ENCODE measurements around the gene RBL1.
A peak's percentile ranks its signal among the peaks of the same experiment; 100 is the strongest.
"Not testable (repeated sequence)": the region's sequence is repeated elsewhere in the genome, so short reads cannot be mapped to it uniquely, and the experiment has no call there.

Gene RBL1, protein sequence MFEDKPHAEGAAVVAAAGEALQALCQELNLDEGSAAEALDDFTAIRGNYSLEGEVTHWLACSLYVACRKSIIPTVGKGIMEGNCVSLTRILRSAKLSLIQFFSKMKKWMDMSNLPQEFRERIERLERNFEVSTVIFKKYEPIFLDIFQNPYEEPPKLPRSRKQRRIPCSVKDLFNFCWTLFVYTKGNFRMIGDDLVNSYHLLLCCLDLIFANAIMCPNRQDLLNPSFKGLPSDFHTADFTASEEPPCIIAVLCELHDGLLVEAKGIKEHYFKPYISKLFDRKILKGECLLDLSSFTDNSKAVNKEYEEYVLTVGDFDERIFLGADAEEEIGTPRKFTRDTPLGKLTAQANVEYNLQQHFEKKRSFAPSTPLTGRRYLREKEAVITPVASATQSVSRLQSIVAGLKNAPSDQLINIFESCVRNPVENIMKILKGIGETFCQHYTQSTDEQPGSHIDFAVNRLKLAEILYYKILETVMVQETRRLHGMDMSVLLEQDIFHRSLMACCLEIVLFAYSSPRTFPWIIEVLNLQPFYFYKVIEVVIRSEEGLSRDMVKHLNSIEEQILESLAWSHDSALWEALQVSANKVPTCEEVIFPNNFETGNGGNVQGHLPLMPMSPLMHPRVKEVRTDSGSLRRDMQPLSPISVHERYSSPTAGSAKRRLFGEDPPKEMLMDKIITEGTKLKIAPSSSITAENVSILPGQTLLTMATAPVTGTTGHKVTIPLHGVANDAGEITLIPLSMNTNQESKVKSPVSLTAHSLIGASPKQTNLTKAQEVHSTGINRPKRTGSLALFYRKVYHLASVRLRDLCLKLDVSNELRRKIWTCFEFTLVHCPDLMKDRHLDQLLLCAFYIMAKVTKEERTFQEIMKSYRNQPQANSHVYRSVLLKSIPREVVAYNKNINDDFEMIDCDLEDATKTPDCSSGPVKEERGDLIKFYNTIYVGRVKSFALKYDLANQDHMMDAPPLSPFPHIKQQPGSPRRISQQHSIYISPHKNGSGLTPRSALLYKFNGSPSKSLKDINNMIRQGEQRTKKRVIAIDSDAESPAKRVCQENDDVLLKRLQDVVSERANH

DNA sequence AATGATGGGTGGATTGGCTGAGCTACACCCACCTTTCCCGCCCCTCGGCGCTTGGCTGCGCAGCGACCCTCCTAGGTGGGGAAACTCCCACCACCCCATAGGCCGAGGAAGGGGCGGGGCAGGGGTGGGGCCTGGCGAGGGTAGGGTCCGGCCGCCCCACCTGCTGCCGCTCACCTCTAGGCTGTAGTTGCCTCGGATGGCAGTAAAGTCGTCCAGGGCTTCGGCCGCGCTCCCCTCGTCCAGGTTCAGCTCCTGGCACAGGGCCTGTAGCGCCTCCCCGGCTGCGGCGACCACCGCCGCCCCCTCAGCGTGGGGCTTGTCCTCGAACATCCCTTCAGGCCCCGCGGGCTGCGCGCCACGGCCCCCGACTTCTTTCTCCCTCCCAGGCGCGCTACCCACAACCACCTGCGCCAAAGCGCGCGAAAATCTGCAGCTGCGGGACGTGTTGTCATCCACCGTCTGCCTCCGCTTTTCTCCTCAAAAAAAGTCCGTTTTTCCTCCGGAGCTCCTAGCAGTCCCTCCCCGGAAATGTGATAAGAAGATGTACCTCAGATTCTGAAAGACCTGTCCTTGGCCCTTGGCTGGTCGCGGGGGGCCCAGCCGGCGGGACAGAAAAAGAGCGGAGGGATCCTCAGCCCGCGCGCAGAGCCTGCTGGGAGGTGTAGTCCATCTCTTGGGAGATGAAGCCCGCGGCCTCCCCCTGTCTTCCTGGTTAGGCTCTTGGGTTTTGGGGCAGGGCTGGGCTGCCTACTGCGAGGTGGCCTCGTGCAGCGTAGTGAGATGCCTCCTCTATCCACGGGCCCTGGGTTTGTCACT is at the start of gene RBL1:
TSS of gene RBL1 (minus strand) at position 399 of the 816 bp plus-strand sequence. CDS start at position 330, 69 bp downstream.
- peak; percentile 82 for DNase-seq (ENCODE audit: low read depth)

DNA sequence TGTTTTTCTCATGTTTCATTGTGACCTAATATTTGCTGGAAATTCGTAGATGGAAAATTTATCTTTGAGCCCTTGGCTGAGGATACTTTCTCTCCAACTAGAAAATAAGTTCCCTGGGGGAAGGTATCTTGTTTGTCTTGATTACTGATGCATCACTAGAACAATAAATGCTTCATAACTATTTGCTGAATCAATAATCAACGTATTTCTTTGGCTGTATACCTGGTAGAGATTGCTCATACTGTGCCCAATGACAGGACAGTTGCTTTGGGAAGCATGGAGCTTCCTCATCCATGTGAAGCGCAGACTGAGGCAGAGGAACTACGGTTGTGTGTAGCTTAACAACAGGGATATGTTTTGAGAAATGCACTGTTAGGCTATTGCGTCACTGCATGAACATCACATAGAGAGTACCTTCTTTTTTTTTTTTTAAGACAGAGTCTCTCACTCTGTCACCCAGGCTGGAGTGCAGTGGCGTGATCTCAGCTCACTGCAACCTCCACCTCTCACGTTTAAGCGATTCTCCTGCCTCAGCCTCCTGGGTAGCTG is 49.1 kb upstream of the RBL1 start:
- DNase-seq (ENCODE audit: low read depth) = no peak

DNA sequence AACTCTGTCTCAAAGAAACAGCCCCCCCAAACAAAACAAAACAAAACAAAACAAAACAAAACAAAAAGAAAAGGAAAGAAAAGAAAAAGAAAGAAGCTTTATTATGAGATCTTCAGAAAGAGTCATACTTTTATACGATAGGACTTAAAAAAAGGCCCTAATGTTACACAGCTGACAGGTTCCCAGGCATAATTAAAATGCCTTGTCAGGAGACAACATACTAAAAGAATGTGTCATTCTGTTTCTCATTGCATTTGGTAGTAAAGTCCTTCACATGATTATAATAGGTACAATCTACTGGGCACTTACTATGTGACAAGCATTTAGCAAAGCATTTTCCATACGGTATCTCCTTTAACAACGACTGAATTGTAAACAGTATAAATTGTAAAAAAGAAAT is 46.9 kb upstream of the RBL1 start:
- DNase-seq (ENCODE audit: low read depth) = no peak

DNA sequence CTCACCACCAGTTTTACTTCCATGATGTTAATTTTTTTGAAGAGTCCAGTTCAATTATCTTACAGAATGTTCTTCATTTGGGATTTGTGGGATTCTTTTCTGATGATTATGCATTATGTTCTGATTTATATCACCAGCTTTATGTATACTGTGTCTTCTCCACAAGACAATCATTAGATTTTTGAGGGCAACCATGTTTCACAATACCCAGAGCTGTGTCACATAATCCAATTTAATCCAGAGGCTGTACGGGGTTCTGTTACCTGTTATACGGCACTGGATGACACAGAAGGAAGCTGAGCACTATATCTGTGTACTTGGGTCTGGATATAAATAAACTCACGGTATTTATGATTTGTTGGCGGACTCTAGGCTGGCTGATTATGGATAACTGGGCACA is 41.8 kb upstream of the RBL1 start:
- no peak for DNase-seq (ENCODE audit: low read depth)

DNA sequence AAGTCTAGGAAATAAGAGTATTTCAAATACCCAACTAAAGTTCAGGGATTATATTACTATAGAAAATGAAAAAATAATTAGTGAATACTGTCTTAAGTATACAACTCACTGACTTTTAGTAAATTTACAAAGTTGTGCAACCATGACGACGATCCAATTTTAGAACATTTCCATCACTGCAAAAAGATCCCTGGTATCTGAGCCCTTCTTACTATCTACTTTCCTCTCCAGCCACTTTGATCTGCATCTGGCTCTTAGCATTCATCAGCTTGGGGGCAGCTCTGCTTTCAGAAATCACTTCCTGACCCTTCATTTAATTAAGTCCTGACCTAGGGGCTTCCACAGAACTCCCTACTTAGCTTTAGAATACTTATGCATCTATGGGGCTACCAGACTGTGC is 38.2 kb upstream of the RBL1 start:
- DNase-seq (ENCODE audit: low read depth) = no peak

GRCh38 chr20:37131486-37131885 is 35.7 kb upstream of the RBL1 start:
- no peak for DNase-seq (ENCODE audit: low read depth)

DNA sequence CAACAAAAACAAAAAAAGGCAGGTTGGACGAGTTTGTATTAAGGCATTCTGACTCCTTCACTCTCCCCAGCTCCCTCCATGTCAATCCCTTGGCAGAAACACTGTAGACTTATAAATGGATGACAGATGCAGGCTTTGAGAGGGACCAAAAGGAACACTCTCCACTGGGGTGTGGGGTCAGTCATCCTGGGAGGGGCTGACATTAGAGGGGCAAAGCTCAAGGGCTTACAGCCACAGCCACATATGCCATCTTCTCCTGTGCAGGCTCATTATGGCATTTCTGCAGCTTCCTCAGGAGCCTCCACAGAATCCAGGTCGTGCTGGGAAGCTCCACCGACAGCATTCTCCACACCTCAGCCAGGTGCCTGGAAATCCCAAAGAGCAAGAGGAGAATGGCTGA is 33.0 kb upstream of the RBL1 start:
- DNase-seq (ENCODE audit: low read depth) = no peak

GRCh38 chr20:37126290-37126689 is 30.5 kb upstream of the RBL1 start:
- not testable (repeated sequence) for DNase-seq (ENCODE audit: low read depth)

DNA sequence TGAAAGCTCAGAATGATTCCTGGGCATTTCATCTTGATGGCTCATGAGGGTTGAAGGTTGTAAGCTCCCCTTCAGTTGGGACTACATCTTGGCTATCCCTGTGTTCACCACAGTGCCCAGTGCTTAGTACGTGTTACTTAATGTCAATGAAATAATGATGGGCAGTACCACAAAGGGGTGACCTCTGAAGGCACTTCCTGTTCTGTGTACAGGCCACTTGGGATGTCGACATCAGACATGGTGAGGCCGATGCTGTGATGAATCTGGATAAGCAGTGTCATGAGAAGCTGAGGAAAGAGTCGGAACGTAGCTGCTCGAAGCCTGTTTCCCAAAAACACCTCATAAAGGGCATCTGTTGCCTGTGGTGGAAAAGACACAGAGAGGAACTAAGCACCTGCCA is 27.6 kb upstream of the RBL1 start:
- DNase-seq (ENCODE audit: low read depth) = no peak

DNA sequence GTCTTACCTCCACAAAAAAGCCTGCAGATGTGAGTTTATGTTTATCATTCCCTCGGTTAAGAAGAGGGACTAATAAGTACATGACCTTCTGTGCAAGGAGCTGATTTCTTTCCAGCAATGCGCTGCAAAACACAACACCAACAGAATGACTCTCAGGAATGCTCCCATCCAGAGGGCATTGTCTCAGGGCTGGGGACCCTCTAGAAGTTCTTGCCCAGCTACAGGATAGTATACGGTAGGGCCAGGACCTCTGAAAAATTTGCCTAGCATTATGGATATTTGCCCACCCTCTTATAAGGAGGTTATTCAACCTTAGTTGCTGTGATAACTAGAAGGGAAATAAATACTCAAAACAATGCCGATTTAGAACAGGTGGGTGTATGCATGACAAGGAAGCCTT is 24.7 kb upstream of the RBL1 start:
- DNase-seq (ENCODE audit: low read depth) = no peak

GRCh38 chr20:37119356-37120036 is 23.7 kb upstream of the RBL1 start:
- no peak for DNase-seq (ENCODE audit: low read depth)

- no peak for DNase-seq (ENCODE audit: low read depth)
Measured at GRCh38 chr20:37114012-37114411, 18.2 kb upstream of the RBL1 start.

DNA sequence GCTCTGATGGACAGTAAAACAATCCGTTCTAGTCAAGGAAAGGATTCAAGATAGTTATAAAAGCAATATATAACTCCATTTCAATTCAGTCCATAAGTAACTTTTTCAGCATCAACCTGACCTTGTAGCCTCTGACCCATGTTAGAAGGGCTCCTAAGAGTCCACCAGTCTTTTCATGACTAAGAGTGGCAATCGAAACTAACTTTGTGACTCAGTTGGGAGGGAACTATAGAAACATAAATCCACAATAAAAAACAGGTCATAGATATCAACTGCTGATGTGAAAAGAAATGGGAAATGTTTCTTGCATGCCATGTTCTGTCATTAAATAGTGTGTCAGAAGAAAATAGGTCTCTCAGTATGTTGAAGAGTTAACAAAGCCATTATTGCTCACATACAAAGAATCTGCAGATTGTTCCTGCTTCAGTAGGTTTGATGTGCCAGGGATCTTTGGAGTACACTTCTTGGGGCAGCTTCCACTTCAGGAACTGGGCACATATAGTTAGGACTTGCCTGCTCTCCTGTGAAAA is 16.2 kb upstream of the RBL1 start:
- no peak for DNase-seq (ENCODE audit: low read depth)

GRCh38 chr20:37108676-37109075 is 12.9 kb upstream of the RBL1 start:
- DNase-seq (ENCODE audit: low read depth) = no peak

DNA sequence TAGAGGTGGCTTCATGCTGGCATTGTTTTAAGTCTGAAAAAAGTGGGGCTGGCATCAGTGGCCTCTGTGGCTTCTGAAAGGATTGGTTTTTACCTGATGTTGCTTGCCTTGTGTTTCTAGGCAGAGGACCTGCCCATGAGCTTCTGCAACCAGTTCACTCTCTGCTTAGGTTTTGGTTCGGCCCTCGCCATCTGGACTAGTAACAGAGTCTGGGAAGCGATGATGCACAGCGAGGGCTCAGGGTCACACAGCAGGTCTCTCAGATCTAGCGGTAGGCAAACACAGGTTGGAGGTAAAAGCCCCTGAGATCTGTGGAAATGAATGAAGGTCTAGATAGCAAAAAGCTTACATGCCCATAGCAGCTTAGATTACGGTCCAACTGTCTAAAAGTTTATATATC is 6.8 kb upstream of the RBL1 start:
- no peak for DNase-seq (ENCODE audit: low read depth)

DNA sequence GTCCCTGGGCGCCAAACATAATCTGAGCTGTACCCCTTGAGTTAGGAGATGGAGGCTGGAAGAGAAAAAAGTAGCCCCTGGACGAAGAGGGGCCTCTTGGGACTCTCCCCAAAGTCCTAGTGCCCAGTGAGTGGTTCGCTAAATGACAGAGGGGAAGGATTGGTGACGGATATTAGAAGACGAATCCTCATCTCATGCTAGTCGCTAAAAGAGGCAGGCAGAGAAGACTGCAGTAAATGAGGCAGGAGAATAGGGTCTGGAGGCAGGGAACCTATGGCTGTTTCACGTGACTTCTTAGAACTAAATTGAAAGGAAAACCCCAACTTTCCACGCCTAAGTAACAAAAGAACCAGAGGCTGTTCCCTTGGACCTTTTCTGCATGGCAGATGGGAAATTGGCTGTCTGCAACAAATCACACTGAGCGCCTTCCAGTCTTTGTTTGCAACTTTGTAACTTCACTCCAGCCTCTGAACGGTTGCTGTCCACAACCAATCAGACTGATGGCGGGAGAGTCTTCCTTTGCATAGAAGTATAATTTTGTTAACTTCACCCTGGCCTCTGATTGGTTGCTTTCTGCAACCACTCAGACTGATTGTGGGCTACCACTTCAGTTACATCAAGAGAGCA is 731 bp upstream of the RBL1 start:
- DNase-seq (ENCODE audit: low read depth) = no peak

DNA sequence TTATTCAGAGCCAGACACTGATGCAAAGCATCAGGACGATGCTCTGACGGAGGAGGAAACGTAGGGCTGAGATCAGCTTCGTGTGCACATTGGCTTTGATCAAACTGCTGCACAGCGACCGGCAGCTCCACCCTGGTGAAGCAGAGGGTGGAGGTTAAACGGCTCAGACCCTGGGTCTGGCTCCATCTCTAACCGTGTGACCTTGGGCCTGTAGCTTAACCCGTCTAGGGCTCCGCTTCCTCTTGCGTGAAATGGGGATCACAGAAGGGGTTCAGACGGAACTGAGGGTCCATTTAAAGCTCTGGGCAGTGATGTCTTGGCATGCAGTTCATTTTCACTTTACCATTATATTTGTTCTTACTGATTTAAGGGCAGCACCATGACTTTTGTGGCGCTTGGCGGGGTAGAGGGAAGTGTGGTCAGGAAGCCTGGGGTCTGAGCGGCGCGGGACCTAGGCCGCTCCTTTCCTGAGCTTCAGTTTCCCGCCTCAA is 644 bp downstream of the RBL1 start:
- DNase-seq (ENCODE audit: low read depth) = no peak

DNA sequence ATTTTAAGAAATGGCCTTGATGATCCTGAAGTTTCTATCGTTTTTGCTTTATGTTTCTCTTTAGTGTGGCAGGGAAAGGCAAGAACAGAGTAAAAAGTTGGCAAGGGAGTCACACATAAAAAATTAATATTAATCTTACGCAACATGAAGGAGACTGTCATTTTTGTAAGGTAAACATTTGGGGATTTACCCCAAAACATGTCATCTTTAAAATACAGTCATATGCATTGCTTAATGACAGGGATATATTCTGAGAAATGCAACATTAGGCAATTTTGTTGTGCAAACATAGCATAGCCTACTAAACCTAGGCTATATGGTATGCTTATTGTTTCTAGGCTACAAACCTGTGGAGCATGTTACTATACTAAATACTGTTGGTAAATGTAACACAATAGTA is 5.4 kb downstream of the RBL1 start:
- DNase-seq (ENCODE audit: low read depth) = no peak

- no peak for DNase-seq (ENCODE audit: low read depth)
Measured at GRCh38 chr20:37081717-37082289, 14.0 kb downstream of the RBL1 start.

DNA sequence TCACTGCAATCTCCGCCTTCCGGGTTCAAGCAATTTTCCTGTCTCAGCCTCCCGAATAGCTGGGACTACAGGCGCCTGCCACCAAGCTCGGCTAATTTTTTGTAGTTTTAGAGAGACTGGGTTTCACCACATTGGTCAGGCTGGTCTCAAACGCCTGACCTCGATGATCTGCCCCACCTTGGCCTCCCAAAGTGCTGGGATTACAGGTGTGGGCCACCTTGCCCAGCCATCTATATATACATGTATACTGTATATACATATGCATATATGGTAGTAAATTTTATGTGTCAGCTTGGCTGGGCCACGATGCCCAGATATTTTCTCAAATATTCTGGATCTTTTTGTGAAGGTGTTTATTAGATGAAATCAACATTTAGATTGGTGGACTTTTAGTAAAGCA is 18.8 kb downstream of the RBL1 start:
- DNase-seq (ENCODE audit: low read depth) = no peak
